Uterus (tissue), 4 donors: ENCODE measurements around the gene VCX. TPM values are rescaled to one million over a fixed set of nuclear protein-coding genes. Genes with fewer than 3 reads are reported as not detected.
"Not testable (repeated sequence)": the region's sequence is repeated elsewhere in the genome, so short reads cannot be mapped to it uniquely, and the experiment has no call there.

Experiments used
- DNase-seq, 2 donors: peaks; one replicate each; pipeline ENCODE4 v3.0.0-alpha.2; 2019 to 2020
- H3K27ac ChIP-seq, 2 donors: fragments of 200-600 bp; sonication (generic); 1 replicate in 1 of 2; 2 replicates in 1 of 2; pipeline ENCODE4 v1.5.1; 2016 to 2018
- H3K27me3 ChIP-seq, 2 donors: fragments of 200-600 bp; sonication (generic); one replicate each; pipeline ENCODE4 v1.5.1; 2018 to 2019; ENCODE audit warnings: control low read depth in 1 of 2
- H3K36me3 ChIP-seq, 2 donors: fragments of 200-600 bp; sonication (generic); one replicate each; pipeline ENCODE4 v1.5.1; 2019; ENCODE audit warnings: control low read depth in 1 of 2
- H3K4me1 ChIP-seq, 2 donors: fragments of 200-600 bp; sonication (generic); one replicate each; pipeline ENCODE4 v1.5.1; 2018 to 2019; ENCODE audit warnings: control low read depth in 1 of 2
- H3K4me3 ChIP-seq, 2 donors: fragments of 200-600 bp; sonication (generic); 1 replicate in 1 of 2; 2 replicates in 1 of 2; pipeline ENCODE4 v1.5.1; 2018 to 2019; ENCODE audit warnings: mild to moderate bottlenecking in 1 of 2
- H3K9me3 ChIP-seq, 2 donors: fragments of 200-600 bp; sonication (generic); one replicate each; pipeline ENCODE4 v1.5.1; 2019; ENCODE audit warnings: control low read depth in 1 of 2
- POLR2A ChIP-seq, 2 donors: fragments of 450-650 bp; IDR thresholded peaks; one replicate each; pipeline ENCODE4 v1.6.1; 2016; ENCODE audit warnings: antibody characterized with exemption in 2 of 2, mild to moderate bottlenecking in 1 of 2, moderate library complexity in 1 of 2
- intact Hi-C: fragments of 100-400 bp; cut with DNase I; formaldehyde crosslinking; loops from one replicate; pipeline ENCODE4 v1.15.1; 2023; ENCODE audit warnings: low total_unique reads
- total RNA-seq, 4 donors: library from RNA; depleted of rRNA in 3 of 4; stranded (reverse); fragments of >200 nt in 3 of 4; gene quantifications; one replicate each; pipeline versions ENCODE4 v1.1.0 to v1.2.4, GENCODE V29; 2014 to 2023
- TF ChIP-seq, protein P1 (sequence below), 4 experiments: fragments of 200-600 bp in 2 of 4; fragments of 450-650 bp in 2 of 4; sonication (generic) in 2 of 4; IDR thresholded peaks; one replicate each; pipeline ENCODE4 v1.5.1; 2016 to 2019; ENCODE audit warnings: antibody characterized with exemption in 4 of 4, mild to moderate bottlenecking in 2 of 4, moderate library complexity in 1 of 4
- donor health status: DM: yes; HTN: yes; CAD: no.

Gene VCX
- under 1 TPM in 1 of 4 donors, not detected in 3; 0.76 TPM for total RNA-seq

DNA sequence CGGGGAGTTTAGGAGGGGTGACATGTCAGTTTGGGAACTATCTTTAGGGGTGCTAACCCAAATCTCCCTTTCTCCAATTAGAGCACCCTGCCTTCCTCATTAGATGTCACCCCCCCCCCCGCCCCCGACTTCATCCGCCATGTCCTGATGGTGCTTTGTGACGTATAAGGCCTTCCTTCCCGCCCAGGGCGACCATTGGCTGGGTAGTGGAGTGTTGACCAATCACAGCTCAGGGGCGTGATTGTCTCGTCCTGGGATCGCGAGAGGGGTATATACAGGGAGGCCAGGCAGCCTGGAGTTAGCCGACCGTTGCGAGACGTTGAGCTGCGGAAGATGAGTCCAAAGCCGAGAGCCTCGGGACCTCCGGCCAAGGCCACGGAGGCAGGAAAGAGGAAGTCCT is at the start of gene VCX:
Gene VCX, plus strand, starts transcription at position 301 of the 400 bp plus-strand sequence. Its CDS starts 33 bp downstream, at position 334.
- intact Hi-C loops, H3K36me3 ChIP-seq, H3K4me3 ChIP-seq, H3K27ac ChIP-seq, DNase-seq, H3K9me3 ChIP-seq, H3K27me3 ChIP-seq, H3K4me1 ChIP-seq: not testable (repeated sequence)

DNA sequence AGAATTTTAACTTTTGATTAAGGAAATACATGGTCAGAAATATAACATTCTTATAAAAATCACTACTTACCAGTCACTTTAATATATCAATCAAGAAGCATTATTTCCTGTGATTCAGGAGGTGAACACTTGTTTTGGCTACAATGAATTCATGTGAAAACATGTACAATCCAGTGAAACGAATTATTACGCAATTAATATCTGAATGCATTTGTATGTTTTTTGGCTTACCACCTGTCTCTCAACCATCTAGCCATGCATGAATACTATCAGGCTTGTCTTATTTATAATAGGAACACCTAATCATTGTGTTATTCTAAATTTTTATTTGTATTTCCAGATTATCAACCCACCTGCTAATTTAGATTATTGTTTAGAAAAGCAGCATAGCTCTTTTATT is 44.6 kb upstream of the VCX start:
- intact Hi-C loops, result no loop called here
- Histone ChIP-seq H3K4me1 (no peaks in the 10 kb centered on the region), H3K9me3 (no peaks in the 10 kb centered on the region), H3K27ac (no peak overlapping the region), H3K36me3 (no peaks in the 10 kb centered on the region), H3K4me3 (no peak overlapping the region), H3K27me3 (no peaks in the 10 kb centered on the region)
- TF ChIP-seq POLR2A (IDR thresholded peaks at IDR 0.05), result no peak
- TF ChIP-seq, protein P1, sequence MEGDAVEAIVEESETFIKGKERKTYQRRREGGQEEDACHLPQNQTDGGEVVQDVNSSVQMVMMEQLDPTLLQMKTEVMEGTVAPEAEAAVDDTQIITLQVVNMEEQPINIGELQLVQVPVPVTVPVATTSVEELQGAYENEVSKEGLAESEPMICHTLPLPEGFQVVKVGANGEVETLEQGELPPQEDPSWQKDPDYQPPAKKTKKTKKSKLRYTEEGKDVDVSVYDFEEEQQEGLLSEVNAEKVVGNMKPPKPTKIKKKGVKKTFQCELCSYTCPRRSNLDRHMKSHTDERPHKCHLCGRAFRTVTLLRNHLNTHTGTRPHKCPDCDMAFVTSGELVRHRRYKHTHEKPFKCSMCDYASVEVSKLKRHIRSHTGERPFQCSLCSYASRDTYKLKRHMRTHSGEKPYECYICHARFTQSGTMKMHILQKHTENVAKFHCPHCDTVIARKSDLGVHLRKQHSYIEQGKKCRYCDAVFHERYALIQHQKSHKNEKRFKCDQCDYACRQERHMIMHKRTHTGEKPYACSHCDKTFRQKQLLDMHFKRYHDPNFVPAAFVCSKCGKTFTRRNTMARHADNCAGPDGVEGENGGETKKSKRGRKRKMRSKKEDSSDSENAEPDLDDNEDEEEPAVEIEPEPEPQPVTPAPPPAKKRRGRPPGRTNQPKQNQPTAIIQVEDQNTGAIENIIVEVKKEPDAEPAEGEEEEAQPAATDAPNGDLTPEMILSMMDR (IDR thresholded peaks at IDR 0.05), result no peak
- DNase-seq, result no peak

DNA sequence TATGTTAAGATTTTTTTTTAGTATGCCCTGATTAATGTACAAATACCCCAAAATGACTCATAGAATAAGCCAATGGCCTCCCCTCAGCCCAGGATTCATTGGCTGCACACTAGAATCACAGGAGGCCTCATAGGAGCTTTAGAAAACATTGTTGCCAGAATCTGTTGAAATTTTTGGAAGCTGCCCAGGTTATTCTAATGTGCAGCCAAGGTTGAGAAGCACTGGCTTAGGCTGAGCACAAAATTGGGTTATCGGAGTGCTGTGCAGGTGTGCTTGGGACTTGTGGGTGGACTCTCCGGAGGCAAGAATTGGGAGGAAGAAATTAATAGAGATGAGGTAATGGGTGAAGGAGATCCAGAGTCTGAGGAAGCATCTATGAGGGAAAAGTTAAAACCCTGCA is 41.3 kb upstream of the VCX start:
- Histone ChIP-seq H3K36me3 (no peaks in the 10 kb centered on the region), H3K27ac (no peak overlapping the region), H3K9me3 (no peaks in the 10 kb centered on the region), H3K27me3 (no peaks in the 10 kb centered on the region), H3K4me3 (no peak overlapping the region), H3K4me1 (no peaks in the 10 kb centered on the region)
- no peak for TF ChIP-seq POLR2A (IDR thresholded peaks at IDR 0.05)
- TF ChIP-seq, protein P1 (IDR thresholded peaks at IDR 0.05), result no peak
- no peak for DNase-seq
- intact Hi-C loops, result no loop called here

DNA sequence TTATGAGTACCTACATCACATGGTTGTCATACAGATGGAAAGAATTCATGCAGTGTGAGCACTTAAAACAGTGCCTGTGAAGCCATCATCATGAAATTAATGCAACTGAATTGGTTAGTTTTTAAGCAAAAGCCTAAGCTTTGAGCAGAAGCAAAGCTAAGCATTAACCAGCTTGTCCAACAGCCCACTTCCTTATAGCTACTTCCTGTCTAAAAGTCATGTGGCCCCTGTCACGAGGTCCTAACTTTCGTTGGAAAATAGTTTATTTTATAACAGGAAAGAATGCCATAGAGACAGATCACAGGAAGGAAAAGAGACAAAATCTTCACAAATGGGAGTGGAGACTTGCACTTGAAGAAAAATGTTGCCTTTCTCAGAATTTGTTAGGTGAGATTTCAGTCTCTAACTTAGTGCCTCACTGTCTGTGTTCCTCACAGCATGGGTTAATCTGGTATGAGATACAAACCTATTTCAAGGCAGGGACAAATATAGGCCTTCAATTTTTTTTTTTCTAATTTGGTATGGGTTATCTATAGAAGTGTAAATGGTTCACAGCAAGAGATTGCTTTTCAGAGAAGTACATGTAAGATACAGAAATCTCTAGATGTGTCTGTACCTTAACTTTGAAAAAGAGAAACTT is 27.7 kb upstream of the VCX start:
- Histone ChIP-seq H3K27me3 (no peaks in the 10 kb centered on the region), H3K4me3 (no peak overlapping the region), H3K9me3 (no peaks in the 10 kb centered on the region), H3K27ac (no peak overlapping the region), H3K36me3 (no peaks in the 10 kb centered on the region), H3K4me1 (no peaks in the 10 kb centered on the region)
- no peak for TF ChIP-seq POLR2A (IDR thresholded peaks at IDR 0.05)
- TF ChIP-seq, protein P1 (IDR thresholded peaks at IDR 0.05), result no peak
- intact Hi-C loops, result no loop called here
- DNase-seq, result no peak

DNA sequence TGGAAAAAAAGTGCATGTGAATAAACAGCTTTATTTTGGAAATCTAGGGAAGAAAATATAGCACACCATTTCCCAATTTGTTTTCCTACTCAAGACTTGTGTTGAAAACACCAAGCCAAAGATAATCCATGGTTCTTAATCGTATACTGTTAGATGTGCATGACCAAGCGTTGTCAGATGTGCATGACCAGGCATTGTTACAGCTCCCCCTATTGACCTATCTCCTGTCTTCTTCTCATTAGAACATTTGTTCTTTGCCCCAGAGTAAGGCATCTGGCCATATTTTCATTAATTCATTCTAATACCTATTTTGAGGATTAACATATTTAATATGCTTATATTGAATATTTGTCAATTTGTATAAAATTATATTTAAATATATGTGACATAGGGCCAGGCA is 14.4 kb upstream of the VCX start:
- DNase-seq, result no peak
- H3K27ac ChIP-seq, result no peak overlapping the region
- intact Hi-C loops, result no loop called here
- no peak overlapping the region for H3K4me3 ChIP-seq
- H3K27me3 ChIP-seq, result no peaks in the 10 kb centered on the region
- H3K36me3 ChIP-seq, result no peaks in the 10 kb centered on the region
- H3K9me3 ChIP-seq, result no peaks in the 10 kb centered on the region
- H3K4me1 ChIP-seq, result no peaks in the 10 kb centered on the region
- TF ChIP-seq, protein P1 (IDR thresholded peaks at IDR 0.05), result no peak
- no peak for TF ChIP-seq POLR2A (IDR thresholded peaks at IDR 0.05)
